Colonic mucosa (tissue), 4 donors: ENCODE results near the gene JMY. TPM values are rescaled to one million over a fixed set of nuclear protein-coding genes. Genes with fewer than 3 reads are reported as not detected.

Source experiments
- DNase-seq: peaks from one replicate; pipeline ENCODE4 v3.0.0-alpha.2; 2020
- H3K27ac ChIP-seq: fragments of 200-600 bp; one replicate; pipeline ENCODE4 v1.8.0; 2021
- H3K27me3 ChIP-seq: fragments of 200-600 bp; one replicate; pipeline ENCODE4 v1.8.0; 2021
- H3K36me3 ChIP-seq: fragments of 200-600 bp; one replicate; pipeline ENCODE4 v1.8.0; 2021
- H3K4me1 ChIP-seq: fragments of 200-600 bp; one replicate; pipeline ENCODE4 v1.8.0; 2021; ENCODE audit warnings: mild to moderate bottlenecking
- H3K4me3 ChIP-seq: fragments of 200-600 bp; one replicate; pipeline ENCODE4 v1.8.0; 2021
- H3K9ac ChIP-seq, 2 donors: one replicate each; pipeline ENCODE4 v1.7.0; 2013; ENCODE audit warnings: control low read depth in 2 of 2, low read depth in 2 of 2, low read length in 2 of 2
- H3K9me3 ChIP-seq: fragments of 200-600 bp; one replicate; pipeline ENCODE4 v1.8.0; 2021
- CTCF ChIP-seq: fragments of 200-600 bp; IDR thresholded peaks from one replicate; pipeline ENCODE4 v1.8.0; 2022; ENCODE audit warnings: antibody characterized with exemption, mild to moderate bottlenecking
- intact Hi-C: fragments of 100-400 bp; cut with DNase I; formaldehyde crosslinking; loops from one replicate; pipeline ENCODE4 v1.14.1; 2022
- total RNA-seq, 2 donors: library from RNA; stranded (reverse); fragmentation: NEBNext Ultra II Directional in 1 of 2; extraction: Animal tissue kit (Norgen Biotek cat#: 25700) in 1 of 2; gene quantifications; one replicate each; pipeline ENCODE4 v1.2.1, GENCODE V29; 2021
- donor health status: healthy.
- donor health status: DM: no; HTN: no; CAD: no.
- donor health status: DM: no; HTN: no; CAD: no.

The JMY gene
- total RNA-seq, result 1 to 10 TPM; 4.7 to 8.0 TPM

GRCh38 chr5:79235634-79236361 lies at the start of gene JMY:
JMY (plus strand) TSS chr5:79236131; CDS start chr5:79236651, 520 bp downstream.
- no peak for TF ChIP-seq CTCF
- H3K4me1 ChIP-seq, result peaks cover 3% of the 10 kb centered on the region
- peak within 1 kb of the TSS; percentile 87 to 96 for H3K9ac ChIP-seq
- no peaks in the 10 kb centered on the region for H3K9me3 ChIP-seq
- H3K4me3 ChIP-seq, result peak within 1 kb of the TSS; percentile 73
- DNase-seq, result peak; percentile 88
- no peaks in the 10 kb centered on the region for H3K27me3 ChIP-seq
- intact Hi-C loops, result no loop called here
- peak within 1 kb of the TSS; percentile 87 for H3K27ac ChIP-seq
- H3K36me3 ChIP-seq, result no peaks in the 10 kb centered on the region

- Histone ChIP-seq H3K9ac (no peak overlapping the region), H3K36me3 (no peaks in the 10 kb centered on the region), H3K4me3 (no peak overlapping the region), H3K27ac (no peak overlapping the region), H3K27me3 (no peaks in the 10 kb centered on the region), H3K9me3 (no peaks in the 10 kb centered on the region), H3K4me1 (no peaks in the 10 kb centered on the region)
- no peak for DNase-seq
- no peak for TF ChIP-seq CTCF
- intact Hi-C loops, result no loop called here
Observed at GRCh38 chr5:79186455-79186854, 49.5 kb upstream of the JMY start.

- Histone ChIP-seq H3K36me3 (no peaks in the 10 kb centered on the region), H3K27me3 (no peaks in the 10 kb centered on the region), H3K9me3 (no peaks in the 10 kb centered on the region), H3K27ac (no peak overlapping the region), H3K4me1 (no peaks in the 10 kb centered on the region), H3K9ac (no peak overlapping the region), H3K4me3 (no peak overlapping the region)
- DNase-seq, result no peak
- TF ChIP-seq CTCF, result no peak
- intact Hi-C loops, result no loop called here
Observed at GRCh38 chr5:79189439-79190234, 46.3 kb upstream of the JMY start.

GRCh38 chr5:79190235-79190529 lies 45.7 kb upstream of the JMY start:
- no peak overlapping the region for H3K9ac ChIP-seq
- no peak for DNase-seq
- no peaks in the 10 kb centered on the region for H3K9me3 ChIP-seq
- H3K4me1 ChIP-seq, result no peaks in the 10 kb centered on the region
- no peaks in the 10 kb centered on the region for H3K27me3 ChIP-seq
- no peak overlapping the region for H3K4me3 ChIP-seq
- intact Hi-C loops, result no loop called here
- no peak overlapping the region for H3K27ac ChIP-seq
- no peak for TF ChIP-seq CTCF
- no peaks in the 10 kb centered on the region for H3K36me3 ChIP-seq

GRCh38 chr5:79191457-79191856 lies 44.5 kb upstream of the JMY start:
- H3K4me3 ChIP-seq, result no peak overlapping the region
- intact Hi-C loops, result no loop called here
- no peak overlapping the region for H3K9ac ChIP-seq
- TF ChIP-seq CTCF, result no peak
- no peaks in the 10 kb centered on the region for H3K36me3 ChIP-seq
- no peak for DNase-seq
- H3K4me1 ChIP-seq, result no peaks in the 10 kb centered on the region
- no peaks in the 10 kb centered on the region for H3K9me3 ChIP-seq
- no peaks in the 10 kb centered on the region for H3K27me3 ChIP-seq
- no peak overlapping the region for H3K27ac ChIP-seq
